Right ventricle myocardium inferior (tissue), 1 donor: ENCODE measurements around the gene NCF4. TPM values are rescaled to one million over a fixed set of nuclear protein-coding genes. Genes with fewer than 3 reads are reported as not detected.
A peak's percentile ranks its signal among the peaks of the same experiment; 100 is the strongest.

Source experiments
- ATAC-seq: fragments of 200-7000 bp; cut with Tn5 transposase; one replicate; pipeline ENCODE4 v1.9.1; 2020; ENCODE audit warnings: mild to moderate bottlenecking, moderate library complexity
- DNase-seq: peaks from one replicate; pipeline ENCODE4 v3.0.0; 2021; ENCODE audit errors: missing footprints
- intact Hi-C: fragments of 100-400 bp; cut with DNase I; formaldehyde crosslinking; loops from one replicate; pipeline ENCODE4 v1.11.0; 2022
- total RNA-seq: library from RNA; stranded (reverse); fragmentation: NEBNext Ultra II Directional; extraction: Animal tissue kit (Norgen Biotek cat#: 25700); gene quantifications from one replicate; pipeline ENCODE4 v1.2.1, GENCODE V29; 2021
- donor health status: DM: no; HTN: yes; CAD: no; lungs with severe emphysema.

Gene NCF4
- total RNA-seq, 1 donor from 2014 or later, result 9.4 TPM

DNA sequence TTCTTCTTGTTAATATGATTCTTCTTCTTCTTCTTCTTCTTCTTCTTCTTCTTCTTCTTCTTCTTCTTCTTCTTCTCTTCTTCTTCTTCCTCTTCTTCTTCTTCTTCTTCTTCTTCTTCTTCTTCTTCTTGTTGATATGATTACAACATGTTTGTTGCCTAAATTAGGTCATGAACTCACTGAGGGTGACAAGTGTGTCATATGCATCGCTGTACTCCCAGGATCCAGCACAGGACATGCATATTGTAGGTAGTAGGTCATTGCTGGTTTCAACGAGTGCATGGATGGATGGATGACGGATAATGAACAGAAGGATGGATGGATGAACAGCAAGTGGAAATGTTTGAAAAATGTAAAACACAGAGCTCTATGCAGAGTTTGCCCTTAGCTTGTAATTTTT lies 29.1 kb upstream of the NCF4 start:
- no peak for DNase-seq
- intact Hi-C loops, result no loop called here
- ATAC-seq, result no peak

- intact Hi-C loops, result no loop called here
- ATAC-seq (no peak), DNase-seq (no peak)
Measured at GRCh38 chr22:36833073-36833472, 27.7 kb upstream of the NCF4 start.

- DNase-seq, result no peak
- intact Hi-C loops, result no loop called here
- ATAC-seq, result no peak
Measured at GRCh38 chr22:36835903-36836302, 24.9 kb upstream of the NCF4 start.

- no peak for ATAC-seq
- DNase-seq, result no peak
- intact Hi-C loops, result no loop called here
Measured at GRCh38 chr22:36838119-36839030, 22.4 kb upstream of the NCF4 start.

GRCh38 chr22:36839356-36840073 lies 21.3 kb upstream of the NCF4 start:
- intact Hi-C loops, result no loop called here
- DNase-seq (no peak), ATAC-seq (no peak)

DNA sequence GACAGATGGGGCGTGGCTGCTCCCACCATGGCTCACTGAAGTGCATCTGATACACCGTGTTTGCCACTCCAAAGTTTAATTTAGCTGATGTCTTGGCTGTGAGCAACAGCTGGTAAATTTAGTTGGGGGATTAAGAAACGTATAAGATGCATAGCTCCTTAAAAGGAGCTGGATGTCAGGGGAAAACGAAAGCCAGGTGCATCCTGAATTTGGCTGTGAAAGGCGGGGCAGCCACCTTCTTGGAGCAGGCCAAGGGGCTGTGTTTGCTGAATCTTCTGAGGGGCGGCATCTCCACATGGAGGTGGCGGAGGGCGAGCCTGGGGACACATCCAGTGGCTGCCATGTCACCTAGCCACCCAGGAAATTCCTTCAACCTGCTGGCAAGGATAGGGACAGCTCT lies 20.7 kb upstream of the NCF4 start:
- no peak for ATAC-seq
- DNase-seq, result no peak
- intact Hi-C loops, result no loop called here

DNA sequence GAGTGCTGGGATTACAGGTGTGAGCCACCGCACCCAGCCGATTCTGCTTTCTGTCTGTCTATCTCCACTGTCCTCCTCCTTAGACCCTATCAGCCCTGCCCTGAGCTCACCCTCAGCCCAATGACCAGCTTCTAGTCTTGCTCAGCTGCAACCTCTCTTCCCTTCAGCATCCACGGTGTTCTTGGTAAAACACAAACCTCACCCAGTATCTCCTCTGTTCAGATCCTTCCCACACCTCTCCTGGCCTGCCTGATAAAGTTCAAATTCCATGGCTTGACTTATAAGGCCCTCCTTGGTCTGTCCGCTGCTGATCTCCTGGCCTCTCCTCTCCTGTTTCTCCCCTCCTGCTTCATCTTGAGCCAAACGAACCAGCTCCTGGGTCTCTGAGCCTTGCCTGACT lies 14.5 kb upstream of the NCF4 start:
- DNase-seq (no peak), ATAC-seq (no peak)
- intact Hi-C loops, result no loop called here

DNA sequence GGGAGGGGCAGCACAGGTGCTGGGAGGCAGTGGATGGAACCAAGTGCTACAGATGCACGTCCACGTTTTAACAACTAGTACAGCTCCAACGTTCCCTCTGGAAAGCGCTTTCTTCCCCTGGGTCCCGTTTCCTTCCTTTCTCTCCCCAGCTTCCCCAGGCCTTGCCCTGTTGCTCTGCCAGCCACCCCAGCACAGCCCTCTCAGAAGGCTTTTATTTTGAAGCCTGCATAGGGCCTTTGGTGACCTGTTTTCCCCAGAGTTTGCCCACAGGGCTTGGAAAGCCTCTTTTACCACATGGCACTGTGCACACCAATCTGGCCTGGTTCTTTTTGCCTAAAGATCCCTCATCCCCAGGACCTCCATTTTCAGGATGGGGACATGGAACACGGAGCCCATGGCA lies 13.9 kb upstream of the NCF4 start:
- DNase-seq (no peak), ATAC-seq (no peak)
- intact Hi-C loops, result no loop called here

DNA sequence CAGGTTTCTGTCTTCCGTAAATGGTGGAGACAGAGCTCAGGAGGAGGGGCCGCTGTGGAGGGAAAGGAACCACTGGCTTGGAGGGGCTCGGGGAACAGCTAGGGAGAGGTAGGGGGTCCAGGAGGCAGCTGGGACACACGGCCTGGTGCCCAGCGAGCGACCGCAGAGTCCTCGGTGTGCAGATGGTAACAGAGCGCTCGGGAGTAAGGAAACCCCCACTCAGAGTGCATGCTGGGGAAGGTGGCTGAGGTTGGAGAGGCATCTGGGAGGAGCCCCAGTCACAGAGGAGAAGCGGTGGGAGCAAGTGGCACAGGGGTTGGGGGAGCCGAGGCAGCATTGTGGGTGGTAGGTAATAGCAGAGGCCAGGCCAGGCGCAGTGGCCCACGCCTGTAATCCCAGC lies 10.8 kb upstream of the NCF4 start:
- ATAC-seq, result no peak
- no peak for DNase-seq
- intact Hi-C loops, result loop anchor here (10.0 kb wide), 1 partner anchor 195 kb away; no protein-coding TSS in a partner anchor

DNA sequence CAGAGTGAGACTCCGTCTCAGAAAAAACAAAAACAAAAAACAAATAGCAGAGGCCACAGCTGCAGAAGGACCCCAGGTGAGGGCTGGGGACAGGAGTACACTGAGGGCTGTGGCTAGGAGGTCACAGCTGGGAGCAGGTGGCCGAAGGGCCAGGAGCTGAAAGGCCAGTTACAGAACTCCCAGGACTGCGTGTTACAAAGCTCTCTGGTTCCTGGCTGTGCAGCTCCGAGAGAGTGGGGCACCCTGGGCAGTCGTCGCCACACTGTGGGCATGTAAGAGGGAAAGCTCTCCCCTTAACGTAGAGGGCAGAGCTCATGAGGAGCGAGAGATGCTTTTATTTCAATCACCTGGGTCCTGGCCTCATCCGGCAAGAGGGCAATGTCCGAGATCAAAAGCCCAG lies 10.1 kb upstream of the NCF4 start:
- ATAC-seq (no peak), DNase-seq (no peak)
- intact Hi-C loops, result loop anchor here (10.0 kb wide), 1 partner anchor 194 kb away; no protein-coding TSS in a partner anchor

DNA sequence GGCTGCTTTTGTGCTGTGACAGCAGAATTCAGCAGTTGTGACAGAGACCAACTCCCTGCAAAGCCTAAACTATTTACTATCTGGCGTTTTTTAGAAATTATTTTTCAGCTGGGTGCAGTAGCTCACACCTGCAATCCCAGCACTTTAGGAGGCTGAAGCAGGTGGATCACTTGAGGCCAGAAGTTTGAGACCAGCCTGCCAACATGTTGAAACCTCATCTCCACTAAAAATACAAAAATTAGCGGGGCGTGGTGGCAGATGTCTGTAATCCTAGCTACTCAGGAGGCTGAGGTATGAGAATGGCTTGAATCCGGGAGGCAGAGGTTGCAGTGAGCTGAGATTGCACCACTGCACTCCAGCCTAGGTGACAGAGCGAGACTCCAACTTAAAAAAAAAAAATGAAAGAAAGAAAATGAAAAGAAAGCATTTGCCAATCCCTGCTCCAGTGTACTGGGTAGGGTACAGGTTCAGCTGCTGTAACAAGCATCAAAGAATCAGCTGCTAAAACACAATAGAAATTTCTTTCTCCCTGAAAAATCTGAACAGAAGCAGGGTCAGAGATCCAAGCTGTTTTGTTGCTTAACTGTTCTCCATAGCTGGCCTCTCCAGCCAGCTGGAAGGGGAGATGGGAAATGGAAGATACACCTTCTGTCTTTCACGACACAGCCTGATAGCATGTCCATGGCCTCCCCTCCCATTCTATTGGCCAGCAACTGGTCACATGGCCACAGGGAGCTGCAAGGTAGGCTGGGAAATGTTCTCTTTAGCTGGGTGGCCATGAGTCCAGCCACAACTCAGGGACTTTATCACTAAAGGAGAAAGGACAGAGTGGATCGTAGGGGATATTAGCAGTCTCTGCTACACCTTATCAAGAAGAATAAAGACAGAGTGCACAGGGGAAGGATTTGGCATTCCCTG lies 8.5 kb upstream of the NCF4 start:
- no peak for DNase-seq
- intact Hi-C loops, result loop anchor here (10.0 kb wide), 1 partner anchor 192 kb away; no protein-coding TSS in a partner anchor
- ATAC-seq, result no peak

DNA sequence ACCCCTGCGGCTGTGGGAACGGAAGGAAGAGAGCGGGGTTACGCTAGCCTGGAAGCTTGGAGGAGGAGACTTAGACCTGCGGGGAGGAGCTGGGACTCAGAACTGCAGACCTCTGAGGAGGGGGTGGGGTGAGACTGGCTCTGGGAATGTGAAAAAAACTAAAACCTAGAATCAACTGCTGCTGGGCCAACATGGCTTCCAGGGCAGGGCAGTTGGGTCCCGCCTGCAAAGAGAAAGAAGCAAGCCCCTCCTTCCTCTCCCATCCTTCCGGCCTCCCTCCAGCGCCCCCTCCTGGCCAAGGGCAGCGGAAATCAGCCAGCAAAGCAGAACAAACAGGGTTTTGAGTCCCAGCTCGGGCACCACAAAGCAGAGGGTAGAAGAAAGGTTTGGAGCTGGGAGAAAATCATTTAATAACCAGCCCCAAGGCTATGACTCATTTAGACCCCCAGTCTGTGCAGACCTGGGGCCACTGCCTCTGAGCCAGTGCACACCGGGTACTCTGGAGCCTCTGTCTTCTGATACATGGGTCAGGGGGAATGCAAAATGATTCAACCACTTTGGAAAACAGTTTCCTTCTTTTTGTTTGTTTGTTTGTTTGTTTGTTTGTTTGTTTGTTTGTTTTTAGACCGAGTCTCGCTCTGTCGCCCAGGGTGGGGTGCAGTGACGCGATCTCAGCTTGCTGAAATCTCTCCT lies 7.3 kb upstream of the NCF4 start:
- no peak for ATAC-seq
- peak; percentile 93 for DNase-seq
- intact Hi-C loops, result loop anchor here (10.0 kb wide), 1 partner anchor 191 kb away; no protein-coding TSS in a partner anchor

DNA sequence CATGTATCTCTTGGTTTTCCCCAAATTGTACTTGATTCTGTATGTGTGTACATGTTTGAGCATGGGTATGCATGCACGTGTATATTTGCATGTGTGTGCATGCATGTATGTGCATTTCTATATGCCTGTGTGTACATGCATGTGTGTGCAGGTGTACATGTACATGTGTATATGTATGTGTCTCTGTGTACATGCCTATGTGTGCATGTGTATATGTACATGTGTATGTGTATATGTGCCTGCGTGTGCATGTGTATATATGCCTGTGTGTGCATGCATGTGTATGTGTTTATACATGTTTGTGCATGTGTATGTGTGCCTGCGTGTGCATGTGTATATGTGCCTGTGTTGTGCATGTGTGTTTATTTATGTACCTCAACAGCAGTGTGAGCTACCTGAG lies 5.3 kb upstream of the NCF4 start:
- ATAC-seq, result no peak
- DNase-seq, result no peak
- intact Hi-C loops, result loop anchor here (5.0 to 10.0 kb wide), 3 partner anchors 73 to 189 kb away; no protein-coding TSS in a partner anchor

DNA sequence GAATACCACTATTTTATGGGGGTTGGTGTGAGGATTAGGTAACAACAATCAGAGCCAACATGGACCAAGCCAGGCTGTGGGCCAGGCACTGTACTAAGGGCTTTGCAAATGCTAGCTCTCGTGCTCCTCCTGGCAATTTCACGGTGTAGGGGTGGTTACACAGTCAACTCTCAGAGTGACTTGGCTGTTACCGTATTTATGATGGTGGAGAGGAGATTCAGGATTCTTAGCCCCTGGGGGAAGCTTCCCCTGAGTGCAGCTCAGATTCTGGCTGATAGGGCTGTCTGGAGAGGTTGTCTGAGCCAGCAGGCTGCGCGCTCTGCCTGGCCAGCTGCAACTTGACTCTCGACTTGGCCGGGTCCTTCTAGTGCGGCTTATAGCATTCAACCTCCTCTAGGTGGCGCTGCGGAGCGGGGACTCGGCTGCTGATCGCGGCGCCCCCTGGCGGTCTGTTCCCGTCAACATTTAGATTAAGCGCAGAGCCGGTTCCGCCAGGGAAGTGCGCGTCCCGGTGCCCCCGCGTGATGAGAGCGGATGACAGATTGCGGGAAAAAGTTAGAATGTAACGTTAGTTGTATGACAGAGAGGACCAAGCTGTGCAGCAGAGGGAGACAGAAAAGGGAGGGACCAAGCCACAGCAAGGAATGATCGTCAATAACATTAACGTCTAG lies 4.5 kb upstream of the NCF4 start:
- ATAC-seq, result peak; percentile 89
- peak; percentile 97 for DNase-seq
- intact Hi-C loops, result loop anchor here (1.0 to 10.0 kb wide), 4 partner anchors 74 to 310 kb away; no protein-coding TSS in a partner anchor

GRCh38 chr22:36856792-36857135 lies 4.0 kb upstream of the NCF4 start:
- DNase-seq (no peak), ATAC-seq (no peak)
- intact Hi-C loops, result loop anchor here (1.0 to 10.0 kb wide), 4 partner anchors 74 to 310 kb away; no protein-coding TSS in a partner anchor

GRCh38 chr22:36858156-36858555 lies 2.6 kb upstream of the NCF4 start:
- ATAC-seq (no peak), DNase-seq (no peak)
- intact Hi-C loops, result loop anchor here (5.0 to 10.0 kb wide), 3 partner anchors 76 to 187 kb away; no protein-coding TSS in a partner anchor

GRCh38 chr22:36858966-36859365 lies 1.8 kb upstream of the NCF4 start:
- ATAC-seq, result no peak
- intact Hi-C loops, result loop anchor here (5.0 to 10.0 kb wide), 3 partner anchors 77 to 186 kb away; no protein-coding TSS in a partner anchor
- no peak for DNase-seq

DNA sequence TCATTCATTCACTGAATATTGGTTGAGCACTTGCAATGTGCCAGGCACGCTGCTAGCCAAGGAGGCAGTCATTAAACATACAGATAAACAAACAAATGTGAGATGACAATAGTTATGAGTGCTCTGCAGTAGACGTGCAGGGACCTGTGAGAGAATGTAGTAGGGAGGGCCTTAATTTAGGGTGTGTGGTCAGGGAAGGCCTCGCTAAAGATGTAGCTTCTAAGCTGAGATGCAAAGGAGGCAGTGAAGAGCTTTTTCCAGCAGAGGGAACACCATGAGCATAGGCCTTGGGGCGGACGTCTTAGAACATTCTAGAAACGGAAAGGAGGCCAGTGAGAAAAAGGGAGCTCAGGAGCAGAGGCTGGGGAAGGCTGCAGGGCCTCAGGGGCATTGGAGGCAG lies 789 bp upstream of the NCF4 start:
- no peak for ATAC-seq
- intact Hi-C loops, result no loop called here
- DNase-seq, result no peak
